GM18858 (cell line): ENCODE measurements around the gene ABCD1.
A peak's percentile ranks its signal among the peaks of the same experiment; 100 is the strongest.
"Not testable (repeated sequence)": the region's sequence is repeated elsewhere in the genome, so short reads cannot be mapped to it uniquely, and the experiment has no call there.

ENCODE experiments used
- ATAC-seq: cut with Tn5 transposase; IDR thresholded peaks from one replicate; pipeline ENCODE4 v1.9.1; 2021; ENCODE audit not compliant: unreplicated experiment

ABCD1 gene

DNA sequence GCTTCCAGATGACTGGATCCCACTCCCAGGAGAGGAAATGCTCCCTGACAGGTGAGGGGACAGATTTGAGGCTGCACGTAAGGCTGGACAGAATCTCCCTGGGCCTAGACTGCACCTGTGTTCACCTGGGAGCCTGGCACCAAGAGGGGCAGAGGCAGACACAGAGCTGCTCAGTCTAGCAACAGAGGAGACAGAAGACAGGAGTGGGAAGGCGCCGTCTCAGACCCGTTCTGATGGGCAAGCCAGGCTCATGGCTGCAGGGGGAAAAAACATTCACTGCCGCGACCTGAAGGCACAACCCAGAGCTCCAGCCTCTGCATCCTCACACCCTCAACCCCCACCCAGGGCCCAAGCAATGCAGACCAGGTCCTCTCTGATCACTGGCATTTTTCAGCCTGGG lies 17.2 kb upstream of the ABCD1 start:
- no peak for ATAC-seq

DNA sequence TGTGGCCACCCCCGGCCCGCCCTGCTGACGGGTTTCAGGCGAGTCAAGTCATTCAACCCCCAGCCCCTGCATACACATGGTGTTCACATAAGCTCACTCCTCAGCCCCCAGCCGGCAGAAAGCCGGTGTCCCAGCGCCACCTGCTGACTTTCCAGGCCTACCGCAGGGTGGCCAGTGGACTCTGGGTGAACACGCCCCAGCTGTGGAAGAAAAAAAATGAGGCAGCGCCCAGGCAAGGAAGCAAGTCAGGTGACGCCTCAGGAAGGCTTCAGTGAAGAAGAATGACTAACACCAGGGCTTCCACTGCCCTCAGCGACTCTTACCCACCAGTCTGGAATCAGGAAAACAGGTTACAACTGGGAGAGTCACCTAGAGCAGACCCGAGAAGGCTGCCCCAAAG lies 16.2 kb upstream of the ABCD1 start:
- no peak for ATAC-seq

DNA sequence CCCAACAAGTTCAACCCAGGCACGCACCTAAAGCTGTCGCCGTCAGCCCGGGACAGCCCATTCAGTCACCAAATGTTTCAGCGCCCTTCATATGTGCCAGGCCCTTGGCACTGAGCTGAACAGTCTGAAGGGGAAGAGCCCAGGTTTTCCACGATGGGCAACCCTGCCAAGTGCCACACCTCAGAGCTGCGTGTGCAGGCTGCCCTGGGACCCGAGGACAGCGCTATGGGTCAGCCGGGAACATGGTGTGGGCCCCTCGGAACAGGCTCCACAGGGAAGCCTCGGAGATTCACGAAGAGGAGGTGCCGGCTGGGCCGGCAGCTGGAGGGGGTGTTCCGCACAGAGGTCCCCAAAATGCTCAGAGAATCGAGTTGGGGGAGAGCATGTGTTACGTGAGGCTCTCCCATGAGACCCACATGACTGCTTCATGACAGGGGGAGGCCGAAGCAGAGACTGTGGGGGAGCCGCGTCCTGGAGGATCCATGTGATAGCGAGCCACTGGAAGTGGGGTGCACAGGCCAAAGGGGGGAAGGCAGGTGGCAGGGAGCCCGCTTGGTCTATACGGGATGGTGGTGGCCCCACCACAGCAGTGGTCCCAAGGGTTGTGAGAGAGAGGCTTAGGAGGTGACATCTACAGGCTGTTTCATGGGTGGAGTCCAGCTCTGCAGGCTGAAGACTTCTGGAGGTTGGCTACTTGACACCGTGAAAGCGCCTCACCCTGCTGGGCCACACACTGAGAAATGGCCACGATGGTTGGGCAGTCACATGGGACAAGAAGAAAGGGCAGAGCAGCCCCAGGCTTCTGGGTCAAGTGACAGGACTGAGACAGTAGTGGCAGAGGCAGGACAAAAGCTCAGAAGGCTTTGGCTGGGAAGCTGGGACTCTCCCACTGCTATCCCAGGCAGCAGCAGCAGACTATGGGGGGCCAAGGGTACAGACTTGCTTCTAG lies 14.7 kb upstream of the ABCD1 start:
- ATAC-seq: no peak

DNA sequence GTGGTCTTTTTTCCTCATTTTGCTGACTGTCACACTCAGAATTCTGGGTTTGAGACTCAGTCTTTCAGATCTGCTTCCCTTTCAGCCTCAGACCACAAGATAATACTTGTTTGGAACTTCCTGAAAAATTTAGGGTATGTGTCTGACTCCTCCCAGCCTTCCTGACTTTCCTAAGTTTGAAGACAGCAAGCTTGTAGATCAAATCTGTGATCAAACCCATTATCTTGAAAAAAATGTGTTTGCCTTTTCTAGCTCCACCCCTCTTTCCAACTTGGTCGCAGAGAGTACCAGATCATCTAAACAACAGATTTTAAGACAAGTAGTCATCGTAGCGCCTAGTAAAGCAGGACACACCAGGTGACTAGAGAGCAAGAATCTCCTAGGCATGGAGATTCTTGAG lies 10.4 kb upstream of the ABCD1 start:
- no peak for ATAC-seq

DNA sequence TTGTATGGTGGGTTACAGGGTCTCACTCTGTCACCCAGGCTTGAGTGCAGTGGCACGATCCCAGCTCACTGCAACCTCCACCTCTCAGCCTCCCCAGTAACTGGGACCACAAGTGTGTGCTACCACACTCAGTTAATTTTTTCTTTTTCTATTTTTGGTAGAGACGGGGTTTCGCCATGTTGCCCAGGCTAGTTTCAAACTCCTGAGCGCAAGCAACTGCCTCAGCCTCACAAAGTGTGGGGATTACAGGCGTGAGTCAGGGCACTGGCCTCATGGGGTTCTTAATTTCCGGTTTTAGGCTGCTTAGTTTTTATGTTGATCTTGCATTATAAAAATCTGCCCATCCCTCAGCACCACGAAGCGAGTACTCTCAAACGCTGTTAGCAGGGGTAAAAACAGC lies 7.2 kb upstream of the ABCD1 start:
- no peak for ATAC-seq

DNA sequence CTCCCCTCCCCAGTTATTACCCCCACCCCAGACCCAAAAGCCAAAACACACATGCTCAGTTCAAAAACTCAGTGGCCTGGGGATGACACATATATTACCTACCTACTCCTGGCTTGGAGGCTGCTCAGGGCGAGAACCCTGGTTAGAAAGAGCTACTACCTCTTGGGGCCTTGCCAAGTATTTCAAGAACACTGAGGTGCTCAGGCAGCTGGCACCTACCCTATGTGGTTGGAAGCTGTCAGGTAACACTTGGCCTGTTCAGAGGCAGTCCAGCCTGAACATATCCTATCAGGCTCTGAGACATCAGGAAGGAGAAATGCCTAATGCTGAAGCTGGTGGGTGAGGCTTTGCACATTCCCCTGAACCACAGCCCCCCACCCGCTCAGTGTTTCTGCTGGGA lies 5.4 kb upstream of the ABCD1 start:
- no peak for ATAC-seq

DNA sequence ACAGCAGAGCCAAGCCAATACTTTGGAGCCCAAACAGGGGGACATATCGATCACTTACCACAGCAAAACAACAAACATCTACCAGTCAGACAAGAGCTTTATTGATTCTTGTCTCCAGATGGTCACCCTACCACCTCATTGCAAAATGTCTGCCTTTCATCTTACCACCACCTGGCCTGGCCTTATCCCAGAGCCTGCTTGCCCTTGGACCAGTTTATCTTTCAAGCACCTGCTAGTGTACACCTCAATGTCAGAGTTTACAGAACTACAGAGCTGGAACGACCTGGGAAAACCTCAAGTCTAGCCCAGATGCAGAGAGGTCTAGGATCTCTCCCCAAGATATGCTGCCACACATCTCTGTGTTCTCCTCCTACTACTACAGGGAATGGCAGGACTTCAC lies 5.0 kb upstream of the ABCD1 start:
- ATAC-seq: no peak

DNA sequence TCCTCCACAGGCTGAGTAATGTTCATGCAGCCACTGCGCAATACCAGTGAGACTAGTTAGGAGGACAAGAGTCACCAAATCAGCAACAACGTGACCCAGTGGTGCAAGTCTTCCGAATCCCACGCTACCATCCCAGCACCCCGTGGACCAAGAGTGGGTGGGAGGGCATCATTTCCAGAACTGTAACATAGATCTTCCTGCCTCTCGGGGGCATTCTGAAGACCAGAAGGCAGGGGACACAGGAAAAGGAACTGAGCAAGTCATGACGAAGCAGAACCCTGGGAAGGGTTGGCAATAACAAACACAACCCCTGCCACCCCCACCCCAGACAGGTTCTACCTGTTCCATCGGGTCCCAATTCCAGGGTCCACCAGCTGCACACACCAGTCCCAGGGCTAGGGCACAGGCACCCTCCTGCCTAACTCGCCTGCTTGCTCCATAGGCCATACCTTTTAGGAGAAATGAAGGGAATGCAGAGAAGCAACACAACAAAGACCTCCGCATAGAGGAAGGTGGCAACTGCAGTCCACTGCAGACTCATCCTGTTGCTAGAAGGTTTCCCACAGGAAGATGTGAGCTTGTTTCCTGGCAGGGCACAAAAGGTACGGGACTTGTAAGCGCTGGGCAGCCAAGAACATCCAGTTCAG lies 1.8 kb upstream of the ABCD1 start:
- ATAC-seq: no peak

DNA sequence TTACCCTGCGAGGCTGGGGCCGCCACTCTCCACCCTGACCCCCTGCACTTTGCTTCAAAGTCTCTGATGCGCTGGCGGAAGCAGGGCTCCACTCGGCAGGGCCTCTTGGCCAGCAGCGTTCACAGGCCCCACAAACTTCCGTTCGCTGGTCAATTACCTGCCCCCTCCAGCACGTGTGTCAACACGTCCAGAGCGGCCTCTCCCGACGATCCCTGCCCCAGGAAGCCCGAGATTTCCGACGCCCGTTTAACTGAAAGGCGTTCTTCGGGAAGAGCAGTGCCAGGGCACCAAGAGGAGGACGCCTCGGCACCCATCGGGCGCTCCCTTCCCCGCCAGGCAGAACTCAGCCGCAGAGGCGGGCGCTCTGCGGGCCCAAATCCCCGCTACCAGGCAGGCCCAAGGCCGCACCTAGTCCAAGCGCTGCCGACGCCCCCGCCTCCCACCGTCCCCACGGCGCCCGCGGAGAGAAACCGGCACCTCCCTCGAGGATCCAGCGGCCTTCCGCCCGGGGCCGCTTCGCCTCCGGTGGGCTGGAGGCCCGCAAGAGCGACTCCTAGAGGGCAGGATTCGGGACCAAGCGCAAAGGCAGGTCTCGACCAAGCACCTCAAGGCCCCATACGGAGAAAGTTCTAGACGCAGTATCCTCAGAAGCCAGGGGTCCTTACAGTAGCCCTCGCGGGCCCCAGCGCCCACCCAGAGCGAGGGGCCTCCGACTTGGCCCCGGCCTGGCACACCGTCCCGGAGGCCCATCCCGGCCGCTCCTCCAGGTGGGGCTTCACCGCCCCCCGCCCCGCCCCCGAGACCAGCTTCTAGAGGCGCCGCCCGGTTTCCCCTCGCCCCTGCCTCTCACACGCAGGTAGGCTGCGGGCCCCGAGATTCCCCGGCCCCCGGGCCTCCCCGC lies 1.1 kb upstream of the ABCD1 start:
- ATAC-seq: peak; percentile 17

DNA sequence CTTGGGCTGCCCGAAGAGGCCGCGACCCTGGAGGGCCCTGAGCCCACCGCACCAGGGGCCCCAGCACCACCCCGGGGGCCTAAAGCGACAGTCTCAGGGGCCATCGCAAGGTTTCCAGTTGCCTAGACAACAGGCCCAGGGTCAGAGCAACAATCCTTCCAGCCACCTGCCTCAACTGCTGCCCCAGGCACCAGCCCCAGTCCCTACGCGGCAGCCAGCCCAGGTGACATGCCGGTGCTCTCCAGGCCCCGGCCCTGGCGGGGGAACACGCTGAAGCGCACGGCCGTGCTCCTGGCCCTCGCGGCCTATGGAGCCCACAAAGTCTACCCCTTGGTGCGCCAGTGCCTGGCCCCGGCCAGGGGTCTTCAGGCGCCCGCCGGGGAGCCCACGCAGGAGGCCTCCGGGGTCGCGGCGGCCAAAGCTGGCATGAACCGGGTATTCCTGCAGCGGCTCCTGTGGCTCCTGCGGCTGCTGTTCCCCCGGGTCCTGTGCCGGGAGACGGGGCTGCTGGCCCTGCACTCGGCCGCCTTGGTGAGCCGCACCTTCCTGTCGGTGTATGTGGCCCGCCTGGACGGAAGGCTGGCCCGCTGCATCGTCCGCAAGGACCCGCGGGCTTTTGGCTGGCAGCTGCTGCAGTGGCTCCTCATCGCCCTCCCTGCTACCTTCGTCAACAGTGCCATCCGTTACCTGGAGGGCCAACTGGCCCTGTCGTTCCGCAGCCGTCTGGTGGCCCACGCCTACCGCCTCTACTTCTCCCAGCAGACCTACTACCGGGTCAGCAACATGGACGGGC lies 579 bp downstream of the ABCD1 start:
- ATAC-seq: peak; percentile 4

DNA sequence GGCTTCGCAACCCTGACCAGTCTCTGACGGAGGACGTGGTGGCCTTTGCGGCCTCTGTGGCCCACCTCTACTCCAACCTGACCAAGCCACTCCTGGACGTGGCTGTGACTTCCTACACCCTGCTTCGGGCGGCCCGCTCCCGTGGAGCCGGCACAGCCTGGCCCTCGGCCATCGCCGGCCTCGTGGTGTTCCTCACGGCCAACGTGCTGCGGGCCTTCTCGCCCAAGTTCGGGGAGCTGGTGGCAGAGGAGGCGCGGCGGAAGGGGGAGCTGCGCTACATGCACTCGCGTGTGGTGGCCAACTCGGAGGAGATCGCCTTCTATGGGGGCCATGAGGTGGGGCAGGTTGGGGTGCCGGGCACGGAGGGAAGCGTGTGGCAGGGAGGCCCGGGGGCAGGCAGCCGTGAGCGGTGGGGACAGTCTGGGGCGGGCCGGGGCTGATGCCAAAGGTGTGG lies 1.2 kb downstream of the ABCD1 start:
- ATAC-seq: no peak

DNA sequence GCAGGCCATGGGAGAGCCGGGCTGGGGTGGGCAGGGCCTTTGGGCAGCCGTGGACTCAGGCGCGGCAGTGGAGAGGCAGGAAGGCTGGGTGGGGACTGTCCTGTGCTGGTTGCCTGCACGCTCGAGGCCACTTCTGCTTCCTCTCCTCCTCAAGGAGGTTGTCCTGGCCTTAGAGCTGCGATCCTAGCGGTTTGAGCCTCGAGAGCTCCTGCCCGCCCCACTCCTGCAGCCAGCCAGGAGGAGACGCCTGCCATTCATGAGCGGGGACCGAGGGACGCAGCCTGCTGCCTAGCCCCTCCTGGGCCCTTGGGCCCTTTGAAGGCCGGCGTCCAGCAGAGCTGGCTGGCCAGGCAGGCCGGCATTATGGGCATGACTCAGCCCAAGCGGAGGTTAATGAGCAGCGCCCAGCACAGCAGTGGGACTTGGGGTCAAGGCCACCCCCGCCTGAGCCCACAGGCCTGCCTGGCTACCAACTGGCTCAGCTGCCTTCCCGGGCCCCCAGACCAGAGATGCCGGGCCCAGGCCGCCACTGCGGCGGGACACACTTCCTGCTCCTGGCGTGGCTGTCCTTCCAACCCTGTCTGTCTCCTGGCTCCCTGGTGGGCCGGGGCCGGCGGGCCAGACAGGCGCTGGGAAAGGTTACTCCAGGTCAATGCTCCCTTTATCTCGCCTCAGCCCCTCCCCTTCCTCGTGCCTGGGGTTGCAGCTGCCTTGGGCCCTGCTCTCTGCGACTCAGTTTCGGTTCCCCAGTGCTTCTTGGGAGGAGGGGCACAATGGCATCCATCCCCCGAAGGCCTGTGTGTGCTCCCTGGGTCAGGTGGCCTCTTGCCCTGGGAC lies 1.8 kb downstream of the ABCD1 start:
- peak; percentile 35 for ATAC-seq

DNA sequence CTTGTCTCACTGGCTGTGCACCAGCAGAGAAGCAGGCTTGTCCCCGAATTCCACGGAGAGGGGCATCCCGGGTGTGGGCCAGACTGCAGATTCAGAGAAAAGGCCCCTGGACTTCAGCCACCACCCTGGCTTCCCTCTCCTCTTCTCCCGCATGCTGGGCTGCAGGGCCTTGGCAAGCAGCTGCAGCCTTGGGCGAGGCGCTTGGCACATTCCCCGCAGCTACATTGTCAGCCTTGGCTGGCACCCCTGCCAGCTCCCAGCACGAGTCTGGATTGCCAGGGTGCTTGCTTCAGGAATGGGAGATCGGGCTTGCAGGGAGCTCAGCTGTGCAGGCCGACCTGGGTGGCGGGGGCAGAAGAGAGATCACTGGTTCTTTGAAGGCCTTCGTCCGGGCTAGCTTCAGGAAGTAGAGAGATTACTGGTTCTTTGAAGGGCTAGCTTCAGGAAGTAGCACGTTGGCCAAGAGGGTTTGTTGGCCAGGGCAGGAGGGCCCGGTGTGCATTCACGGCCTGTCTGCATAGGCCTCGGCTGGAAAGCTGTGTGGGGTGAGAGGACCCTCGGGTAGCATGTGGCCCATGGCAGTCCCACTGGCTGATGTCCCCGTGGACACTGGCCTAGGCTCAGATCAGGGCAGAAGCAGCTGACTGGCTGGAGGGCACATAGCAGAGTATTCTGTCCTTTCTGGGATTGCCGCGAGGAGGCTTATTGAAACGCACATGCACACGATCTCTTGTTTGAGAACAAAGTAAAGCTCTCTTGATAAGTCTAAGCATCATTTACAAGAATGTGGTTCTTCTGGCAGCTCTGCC lies 2.7 kb downstream of the ABCD1 start:
- no peak for ATAC-seq

DNA sequence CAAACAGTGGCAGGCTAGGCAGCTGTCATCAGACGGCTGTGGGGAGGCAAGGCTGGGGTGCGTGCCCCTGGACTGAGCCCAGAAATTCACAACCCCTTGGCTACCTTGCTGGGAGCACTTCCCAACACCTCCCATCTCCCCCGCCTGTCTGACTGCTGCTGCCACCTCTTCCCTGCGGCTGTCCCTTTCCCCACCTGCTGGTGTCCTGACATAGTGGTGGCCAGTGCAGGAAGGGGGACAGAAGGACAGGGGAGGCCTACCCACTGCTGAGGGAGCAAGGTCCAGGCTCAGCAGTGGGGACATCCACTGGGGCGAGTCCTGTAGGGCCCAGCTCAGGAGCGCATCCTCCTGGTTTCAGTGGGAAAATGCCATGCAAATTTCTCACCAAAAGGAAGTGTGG lies 3.4 kb downstream of the ABCD1 start:
- no peak for ATAC-seq

DNA sequence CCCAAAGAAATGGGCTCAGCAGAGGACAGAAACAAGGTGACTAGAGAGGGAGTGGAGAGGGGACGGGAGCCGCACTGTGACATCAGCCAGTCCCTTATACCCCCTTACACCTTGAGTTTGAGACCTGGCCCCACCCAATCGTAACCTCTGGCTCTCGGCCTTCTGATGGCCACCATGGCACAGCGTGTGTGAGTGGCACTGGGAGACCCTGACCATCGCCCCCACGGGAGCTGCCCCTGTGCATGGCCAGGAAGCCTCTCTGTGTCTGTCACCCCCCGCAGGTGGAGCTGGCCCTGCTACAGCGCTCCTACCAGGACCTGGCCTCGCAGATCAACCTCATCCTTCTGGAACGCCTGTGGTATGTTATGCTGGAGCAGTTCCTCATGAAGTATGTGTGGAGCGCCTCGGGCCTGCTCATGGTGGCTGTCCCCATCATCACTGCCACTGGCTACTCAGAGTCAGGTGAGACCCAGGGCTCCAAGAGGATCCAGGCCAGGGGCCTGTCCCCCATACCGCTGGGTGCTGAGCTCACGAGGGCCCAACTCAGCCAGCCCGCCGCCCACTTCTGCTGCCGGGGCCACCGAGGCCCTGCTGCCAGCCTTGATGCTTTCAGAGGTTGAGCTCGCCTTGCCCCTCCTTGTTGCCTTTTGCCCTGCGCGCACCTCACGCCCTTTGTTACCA lies 4.4 kb downstream of the ABCD1 start:
- no peak for ATAC-seq

DNA sequence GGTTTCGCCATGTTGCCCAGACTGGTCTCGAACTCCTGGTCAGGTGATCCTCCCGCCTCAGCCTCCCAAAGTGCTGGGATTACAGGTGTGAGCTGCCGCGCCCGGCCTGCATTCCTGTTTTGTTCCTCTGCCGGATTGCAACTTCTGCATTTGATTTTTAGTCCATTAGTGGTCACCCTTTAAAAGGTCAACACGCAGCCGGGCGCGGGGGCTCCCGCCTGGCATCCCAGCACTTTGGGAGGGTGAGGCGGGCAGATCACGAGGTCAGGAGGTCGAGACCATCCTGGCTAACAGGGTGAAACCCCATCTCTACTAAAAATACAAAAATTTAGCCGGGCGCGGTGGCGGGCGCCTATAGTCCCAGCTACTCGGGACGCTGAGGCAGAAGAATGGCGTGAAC lies 5.5 kb downstream of the ABCD1 start:
- ATAC-seq: not testable (repeated sequence)

DNA sequence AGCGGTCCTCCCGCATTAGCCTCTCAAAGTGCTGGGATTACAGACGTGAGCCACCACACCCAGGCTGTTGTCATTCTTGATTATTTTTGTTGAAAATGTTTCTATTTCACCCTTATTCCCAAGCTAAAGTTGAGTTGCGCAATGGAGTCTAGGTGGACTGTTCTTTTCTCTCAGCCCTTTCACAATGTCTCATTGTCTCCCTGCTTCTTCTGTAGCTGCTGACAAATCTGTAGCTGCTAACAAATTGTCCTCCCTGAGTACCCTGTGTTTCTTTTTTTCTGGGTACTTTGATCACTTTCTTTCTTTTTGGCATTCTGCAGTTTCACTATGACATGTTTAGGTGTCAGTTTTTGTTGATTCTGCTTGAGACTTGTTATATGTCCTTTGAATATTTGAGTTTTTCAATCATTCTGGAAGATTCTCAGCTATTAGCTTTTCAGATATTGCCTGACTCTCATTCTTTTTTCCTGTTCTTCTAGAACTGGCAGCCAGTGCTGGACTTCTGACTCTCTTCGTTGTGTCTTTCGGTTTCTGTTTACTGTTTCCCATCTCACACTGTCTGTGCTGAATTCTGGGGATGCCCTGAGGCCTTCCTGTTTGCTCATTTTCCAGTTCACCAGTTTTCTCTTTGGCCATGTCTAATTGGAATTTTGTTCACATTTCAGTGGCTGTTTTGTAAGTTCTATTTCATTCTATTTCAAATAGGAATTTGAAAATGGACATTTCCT lies 6.6 kb downstream of the ABCD1 start:
- no peak for ATAC-seq

DNA sequence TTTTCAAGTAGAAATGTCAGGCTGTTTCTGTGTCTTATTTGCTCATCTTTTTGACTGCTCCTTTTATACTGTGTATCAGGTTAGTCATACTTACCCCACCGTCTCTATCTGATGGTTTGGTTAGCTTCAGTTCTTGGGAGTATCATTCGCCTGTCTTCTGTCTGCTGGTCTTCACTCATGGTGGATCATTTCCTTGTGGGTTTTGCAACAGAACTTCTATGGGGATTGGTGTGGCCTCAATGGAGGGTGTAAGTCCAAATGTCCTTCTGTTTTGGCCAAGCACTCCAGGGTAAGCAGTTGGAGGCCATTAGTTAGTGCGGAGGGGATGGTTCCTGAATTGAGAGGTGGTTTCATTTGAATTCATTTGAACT lies 7.2 kb downstream of the ABCD1 start:
- no peak for ATAC-seq
